Activated CD8-positive, alpha-beta memory T cell treated with anti-CD3 and anti-CD28 coated beads, Interleukin-2, amount 50 U/mL, for 1 hour (primary cell): Measurements from ENCODE around the gene MBTD1.
"Not testable (repeated sequence)": the region's sequence is repeated elsewhere in the genome, so short reads cannot be mapped to it uniquely, and the experiment has no call there.

Experiments used
- DNase-seq: peaks from one replicate; pipeline ENCODE4 v3.0.0-alpha.2; 2020; ENCODE audit errors: extremely low read depth

The MBTD1 gene

GRCh38 chr17:51255673-51256072 is 4.2 kb downstream of the MBTD1 start:
- no peak for DNase-seq

DNA sequence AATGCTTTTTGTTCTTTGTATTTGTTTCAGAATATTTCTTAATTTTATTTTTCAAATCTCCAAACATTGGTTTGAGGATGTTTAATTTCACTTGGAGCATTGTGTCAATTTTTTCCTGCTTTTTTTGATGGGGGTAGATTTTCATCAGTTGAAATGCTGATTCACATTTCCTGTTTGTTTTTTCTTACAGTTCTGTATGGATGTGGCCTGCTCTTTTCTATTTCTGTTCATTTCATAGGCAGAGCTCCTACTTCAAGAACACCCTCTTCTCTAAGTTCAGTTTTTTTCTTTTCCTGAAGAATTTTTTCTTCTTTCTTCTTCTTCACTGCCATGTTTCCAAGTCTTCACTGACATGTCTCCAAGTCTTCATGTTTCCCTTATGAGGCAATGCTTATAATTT is 8.8 kb downstream of the MBTD1 start:
- DNase-seq: no peak

DNA sequence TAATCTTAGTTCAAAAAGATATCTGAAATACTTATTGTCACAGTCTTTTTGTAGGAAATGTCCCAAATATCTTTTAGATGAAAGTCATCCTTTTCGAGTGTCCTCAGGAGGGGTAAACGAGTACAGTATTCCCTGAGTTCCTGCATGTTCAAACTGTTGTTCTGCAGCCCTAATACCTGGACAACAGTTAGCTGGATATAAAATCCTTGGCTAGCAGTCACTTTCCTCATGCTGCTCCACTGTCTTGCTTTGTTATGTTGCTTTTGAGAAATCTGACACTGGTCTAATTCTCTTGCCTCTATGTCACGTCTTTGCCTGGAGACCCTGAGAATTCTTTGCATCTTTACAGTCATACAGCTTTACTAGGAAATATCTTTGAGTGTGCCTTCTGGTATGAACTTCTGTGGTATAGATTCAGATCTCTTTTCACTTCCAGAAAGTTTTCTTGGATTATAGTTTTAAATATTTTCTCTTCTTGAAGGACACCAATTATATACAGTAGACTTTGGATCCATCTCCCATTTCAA is 9.5 kb downstream of the MBTD1 start:
- no peak for DNase-seq

DNA sequence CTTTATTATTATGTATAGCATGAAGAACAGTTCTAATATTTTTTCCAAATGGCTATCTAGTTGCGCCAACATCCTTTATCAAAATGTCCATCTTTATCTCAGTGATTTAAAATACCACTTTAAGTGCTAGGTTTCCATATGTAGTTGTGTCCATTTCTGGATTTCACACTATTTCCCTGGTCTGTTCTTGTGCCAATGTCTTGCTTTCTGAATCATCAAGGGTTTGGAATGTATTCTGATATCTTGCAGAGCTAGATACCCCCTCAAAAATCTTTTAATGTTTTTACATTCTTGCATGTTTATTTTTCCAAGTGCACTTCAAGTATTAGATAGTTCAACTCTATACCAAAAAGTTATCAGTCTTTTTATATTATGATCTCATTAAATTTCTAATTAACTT is 14.3 kb downstream of the MBTD1 start:
- DNase-seq: no peak

DNA sequence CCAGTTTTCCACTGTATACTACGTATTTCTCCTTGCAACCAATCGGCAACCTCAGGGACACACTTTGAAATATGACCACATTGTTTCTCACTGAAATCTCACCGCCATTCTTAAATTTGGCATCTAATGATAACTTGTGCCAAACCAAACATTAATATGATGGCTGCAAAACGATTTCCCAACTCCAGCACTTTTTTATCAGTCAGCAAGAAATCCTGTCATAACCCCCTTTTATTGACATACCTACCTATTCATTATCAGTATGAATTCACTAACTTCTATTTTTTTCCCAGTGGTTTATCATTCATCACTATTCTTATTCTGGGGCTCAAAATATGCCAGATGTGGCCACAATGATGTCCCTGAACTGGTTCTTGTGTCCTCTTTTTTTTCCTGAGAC is 15.8 kb downstream of the MBTD1 start:
- no peak for DNase-seq

GRCh38 chr17:51240275-51240674 is 19.6 kb downstream of the MBTD1 start:
- no peak for DNase-seq

GRCh38 chr17:51238255-51238887 is 21.5 kb downstream of the MBTD1 start:
- DNase-seq: no peak

- DNase-seq: no peak
Measured at GRCh38 chr17:51234162-51234561, 25.7 kb downstream of the MBTD1 start.

DNA sequence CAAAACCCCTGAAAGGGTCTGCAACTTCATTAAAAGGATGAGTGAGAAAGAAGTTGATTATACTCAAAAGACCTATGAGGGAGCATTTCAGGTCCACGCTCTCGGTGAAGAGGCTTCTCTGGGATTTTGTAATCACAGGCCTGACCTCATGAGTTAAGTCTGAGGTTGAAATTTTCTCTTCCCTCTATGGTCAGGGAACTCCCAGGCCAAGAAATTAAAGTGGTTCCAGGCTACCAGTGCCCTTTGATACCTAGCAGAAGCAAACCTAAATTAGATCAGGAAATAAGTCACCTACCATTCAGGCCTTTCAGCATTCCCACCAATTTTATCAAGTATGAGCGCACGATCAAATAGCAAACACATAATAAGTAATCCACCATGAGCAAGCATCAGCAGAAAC is 27.9 kb downstream of the MBTD1 start:
- DNase-seq: no peak

DNA sequence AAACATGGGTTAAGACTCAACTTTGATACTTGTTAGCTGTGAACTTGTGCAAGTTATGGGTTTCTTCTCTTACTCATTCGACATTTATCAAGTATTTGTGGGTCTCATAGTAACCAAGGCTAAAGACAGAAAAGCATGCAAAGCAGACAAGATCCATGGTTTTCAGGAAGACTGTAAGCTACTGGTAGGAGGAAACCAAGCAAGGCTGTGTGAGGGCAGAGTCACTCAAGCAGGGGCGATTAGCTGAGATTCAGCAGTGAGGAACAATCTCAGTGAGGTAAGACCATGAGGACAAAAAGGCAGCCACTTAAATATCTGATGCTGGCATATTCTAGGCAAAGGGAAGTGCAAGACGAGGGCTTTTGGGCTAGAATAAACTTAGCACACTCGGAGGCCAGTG is 29.5 kb downstream of the MBTD1 start:
- DNase-seq: no peak

- DNase-seq: no peak
Measured at GRCh38 chr17:51229889-51230288, 30.0 kb downstream of the MBTD1 start.

DNA sequence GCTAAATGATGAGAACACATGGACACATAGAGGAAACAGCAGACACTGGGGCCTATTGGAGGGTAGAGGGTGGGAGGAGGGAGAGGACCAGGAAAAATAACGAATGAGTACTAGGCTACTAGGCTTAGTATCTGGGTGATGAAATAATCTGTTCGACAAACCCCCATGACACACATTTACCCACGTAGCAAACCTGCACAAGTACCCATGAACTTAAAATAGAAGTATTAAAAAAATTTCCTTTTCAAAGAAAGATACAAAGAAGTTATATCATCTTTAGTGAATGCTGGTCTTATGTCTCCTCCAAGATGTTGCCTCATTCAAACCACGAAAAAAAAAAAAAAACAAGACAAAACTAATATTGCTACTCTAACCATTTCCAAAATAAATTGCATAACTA is 31.7 kb downstream of the MBTD1 start:
- DNase-seq: no peak

DNA sequence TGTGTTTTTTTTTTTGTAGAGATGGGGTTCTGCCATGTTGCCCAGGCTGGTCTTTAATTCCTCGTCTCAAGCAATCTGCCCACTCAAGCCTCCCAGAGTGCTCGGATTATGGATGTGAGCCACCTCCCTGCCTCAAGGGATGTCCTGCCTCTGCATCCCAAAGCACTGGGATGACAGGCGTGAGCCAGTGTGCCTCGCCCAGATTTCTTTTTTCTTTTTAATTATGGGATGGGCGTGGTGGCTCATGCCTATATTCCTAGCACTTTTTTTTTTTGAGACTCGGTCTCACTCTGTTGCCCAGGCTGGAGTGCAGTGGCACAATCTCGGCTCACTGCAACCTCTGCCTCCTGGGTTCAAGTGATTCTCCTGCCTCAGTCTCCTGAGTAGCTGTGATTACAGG is 34.3 kb downstream of the MBTD1 start:
- not testable (repeated sequence) for DNase-seq

GRCh38 chr17:51224402-51225262 is 35.2 kb downstream of the MBTD1 start:
- no peak for DNase-seq

DNA sequence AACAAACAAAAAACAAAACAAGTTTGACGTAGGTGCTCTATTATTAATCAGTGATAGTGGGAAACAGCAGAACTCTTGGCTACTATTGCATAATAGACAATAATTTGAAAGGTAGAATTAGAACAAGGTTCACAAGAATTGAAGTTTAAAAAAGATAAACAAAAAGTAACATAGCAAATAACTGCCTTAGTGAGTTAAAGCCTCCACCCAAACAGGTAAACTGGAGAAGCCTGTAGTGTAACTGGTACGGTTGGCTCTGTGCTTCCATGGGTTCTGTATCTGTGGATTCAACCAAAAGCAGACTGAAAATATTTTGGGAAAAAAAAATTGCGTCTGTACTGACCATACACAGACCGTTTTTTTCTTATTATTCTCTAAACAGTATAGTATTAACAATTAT is 38.5 kb downstream of the MBTD1 start:
- DNase-seq: no peak

GRCh38 chr17:51217946-51218345 is 41.9 kb downstream of the MBTD1 start:
- no peak for DNase-seq

GRCh38 chr17:51214920-51215319 is 44.9 kb downstream of the MBTD1 start:
- DNase-seq: no peak

GRCh38 chr17:51203838-51204237 is 56.0 kb downstream of the MBTD1 start:
- DNase-seq: no peak

DNA sequence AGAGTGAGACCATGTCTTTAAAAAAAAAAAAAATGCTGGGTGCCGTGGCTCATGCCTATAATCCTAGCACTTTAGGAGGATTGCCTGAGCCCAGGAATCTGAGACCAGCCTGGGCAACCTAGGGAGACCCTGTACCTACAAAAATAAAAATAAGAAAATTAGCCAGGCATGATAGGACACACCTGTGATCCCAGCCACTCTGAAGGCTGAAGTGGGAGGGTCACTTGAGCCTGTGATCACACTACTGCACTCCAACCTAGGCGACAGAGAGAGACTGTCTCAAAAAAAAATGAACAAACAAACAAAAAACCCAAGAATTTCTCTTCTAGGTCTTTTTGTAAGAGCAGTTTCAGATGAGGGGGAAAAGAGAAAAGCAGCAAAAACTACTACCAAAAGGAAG is 59.0 kb downstream of the MBTD1 start:
- DNase-seq: no peak

- no peak for DNase-seq
Measured at GRCh38 chr17:51200295-51200694, 59.6 kb downstream of the MBTD1 start.

DNA sequence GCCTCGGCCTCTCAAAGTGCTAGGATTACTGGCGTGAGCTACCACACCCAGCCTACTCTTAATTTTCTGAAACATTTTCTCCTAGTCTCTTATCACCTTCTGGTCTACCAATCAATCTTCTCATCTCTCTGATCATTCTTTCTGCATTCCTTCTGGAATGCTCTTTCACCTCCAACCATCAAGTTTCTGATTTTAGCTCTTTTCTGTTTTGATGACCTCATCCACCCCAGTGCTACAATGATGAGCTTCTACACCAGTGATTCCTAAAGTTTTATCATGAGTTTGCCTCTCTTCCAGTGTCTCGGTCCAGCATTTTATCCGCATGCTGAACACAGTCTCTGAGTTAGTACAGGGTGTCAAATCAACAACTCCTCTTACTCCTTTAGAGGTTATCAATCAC is 62.1 kb downstream of the MBTD1 start:
- no peak for DNase-seq

DNA sequence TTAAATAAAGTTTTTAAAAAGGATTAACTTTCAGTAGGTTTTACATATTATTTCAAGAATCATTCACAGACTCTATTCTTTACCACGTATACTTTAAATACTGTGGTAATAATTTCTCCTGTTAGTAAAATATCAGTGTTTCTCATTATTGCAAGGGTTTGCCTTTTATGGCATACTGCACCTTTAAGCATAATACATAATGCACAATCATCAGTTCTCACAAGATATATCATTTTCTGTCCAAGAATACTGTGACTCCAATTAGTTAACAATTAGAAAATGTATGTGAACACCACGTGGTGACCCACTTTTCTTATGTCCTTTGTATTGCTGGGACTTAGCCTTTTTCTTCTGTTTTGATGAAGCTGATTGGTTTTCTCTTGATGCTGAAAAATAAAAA is 68.0 kb downstream of the MBTD1 start:
- no peak for DNase-seq

DNA sequence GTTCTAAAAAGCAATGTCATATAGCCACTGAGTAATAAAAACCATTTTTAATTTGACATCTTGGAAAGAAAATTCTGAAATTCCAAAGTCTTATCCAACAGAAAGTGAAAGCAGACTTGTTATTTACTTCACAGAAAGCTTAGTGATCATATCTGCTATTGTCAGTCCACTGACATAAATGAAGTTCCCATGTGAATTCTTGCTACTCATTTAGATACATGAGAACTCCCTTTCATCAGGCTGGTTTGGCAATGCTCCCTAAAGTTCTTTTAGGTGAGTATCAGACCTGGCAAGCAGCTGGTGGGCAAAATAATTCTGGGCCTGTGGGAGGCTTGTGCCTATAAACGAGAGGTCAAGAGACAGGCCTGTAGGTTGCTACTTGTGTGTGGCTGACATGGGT is 70.2 kb downstream of the MBTD1 start:
- no peak for DNase-seq
